Right renal pelvis (tissue), 4 donors: ENCODE data around the gene HEATR5B. TPM values are rescaled to one million over a fixed set of nuclear protein-coding genes. Genes with fewer than 3 reads are reported as not detected.

Experiments
- DNase-seq, 4 donors: peaks; one replicate each; pipeline ENCODE4 v3.0.0-alpha.2; 2013; ENCODE audit warnings: low read depth in 4 of 4, low spot score in 3 of 4, missing footprints in 1 of 4
- polyA plus RNA-seq, 4 donors: library from polyadenylated mRNA; unstranded; fragments of 120-200 nt; gene quantifications; one replicate each; pipeline ENCODE4 v1.2.1, GENCODE V29; 2013; ENCODE audit not compliant: insufficient read length in 4 of 4

The HEATR5B gene
- 10 to 100 TPM; 20.3 to 23.8 (median 22.8) TPM for polyA plus RNA-seq

- DNase-seq, result peak; percentile 94 to 97 (median 96)
Measured at GRCh38 chr2:37083873-37084794, at the start of gene HEATR5B, which contains the start of gene GPATCH11. TSS of gene HEATR5B (minus strand) at chr2:37084372. CDS start at chr2:37083414, 958 bp downstream. TSS of gene GPATCH11 (plus strand) at chr2:37084518. CDS start at chr2:37088382, 3,864 bp downstream.

DNA sequence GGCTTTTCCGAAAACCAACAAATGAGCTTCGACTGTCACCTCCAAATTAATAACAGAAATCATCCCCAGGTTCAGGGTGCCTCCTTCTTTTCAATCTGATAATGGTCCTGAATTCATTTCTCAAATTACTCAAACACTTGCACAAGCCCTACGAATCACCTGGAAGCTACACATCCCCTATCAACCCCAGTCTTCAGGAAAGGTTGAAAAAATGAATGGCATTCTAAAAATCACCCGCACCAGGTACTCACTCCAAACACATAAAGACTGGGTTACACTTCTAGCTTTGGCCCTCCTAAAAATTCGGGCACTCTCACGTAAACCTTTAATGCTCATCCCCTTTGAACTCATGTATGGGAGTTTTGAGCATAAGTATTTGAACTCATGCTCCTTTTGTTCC is 48.7 kb upstream of the HEATR5B start:
- no peak for DNase-seq

DNA sequence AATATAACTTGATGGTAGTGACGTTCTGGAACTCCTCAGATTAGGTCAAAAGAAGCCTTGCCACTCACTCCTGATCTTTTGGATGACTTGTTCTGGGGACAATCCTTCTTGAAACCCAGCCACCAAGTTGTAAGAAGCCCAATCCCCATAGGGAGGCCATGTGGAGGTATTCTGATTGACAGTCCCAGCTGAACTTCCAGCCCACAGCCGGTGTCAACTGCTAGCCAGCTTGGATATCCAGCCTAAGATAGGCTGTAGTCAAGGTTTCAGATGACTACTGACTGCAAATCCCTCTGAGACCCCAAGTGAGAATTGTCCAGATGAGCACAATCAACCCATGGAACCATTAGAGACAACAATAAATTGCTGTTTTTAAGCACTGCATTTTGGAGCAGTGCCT is 41.2 kb upstream of the HEATR5B start:
- DNase-seq, result no peak

- no peak for DNase-seq
Measured at GRCh38 chr2:37119157-37119556, 35.0 kb upstream of the HEATR5B start.

DNA sequence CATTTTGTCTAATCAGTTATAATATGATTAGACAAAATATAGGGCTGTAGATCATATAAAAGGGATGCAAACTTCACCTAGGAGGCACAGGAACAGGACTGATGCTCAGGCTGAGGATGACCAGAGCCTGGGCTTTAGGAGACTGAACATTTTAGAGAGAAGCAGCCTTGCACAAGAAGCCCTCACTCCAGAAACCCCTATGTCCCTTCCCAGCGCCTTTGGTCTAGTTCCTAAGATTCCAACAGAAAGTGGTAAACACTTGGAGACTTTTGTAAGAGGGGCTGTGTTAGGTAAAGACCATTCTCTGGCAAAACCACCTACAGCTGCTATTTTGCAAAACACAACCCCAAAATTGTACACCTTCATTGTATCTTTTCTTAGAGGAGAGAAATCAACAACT is 33.4 kb upstream of the HEATR5B start:
- DNase-seq, result no peak

GRCh38 chr2:37111958-37112357 is 27.8 kb upstream of the HEATR5B start:
- no peak for DNase-seq

DNA sequence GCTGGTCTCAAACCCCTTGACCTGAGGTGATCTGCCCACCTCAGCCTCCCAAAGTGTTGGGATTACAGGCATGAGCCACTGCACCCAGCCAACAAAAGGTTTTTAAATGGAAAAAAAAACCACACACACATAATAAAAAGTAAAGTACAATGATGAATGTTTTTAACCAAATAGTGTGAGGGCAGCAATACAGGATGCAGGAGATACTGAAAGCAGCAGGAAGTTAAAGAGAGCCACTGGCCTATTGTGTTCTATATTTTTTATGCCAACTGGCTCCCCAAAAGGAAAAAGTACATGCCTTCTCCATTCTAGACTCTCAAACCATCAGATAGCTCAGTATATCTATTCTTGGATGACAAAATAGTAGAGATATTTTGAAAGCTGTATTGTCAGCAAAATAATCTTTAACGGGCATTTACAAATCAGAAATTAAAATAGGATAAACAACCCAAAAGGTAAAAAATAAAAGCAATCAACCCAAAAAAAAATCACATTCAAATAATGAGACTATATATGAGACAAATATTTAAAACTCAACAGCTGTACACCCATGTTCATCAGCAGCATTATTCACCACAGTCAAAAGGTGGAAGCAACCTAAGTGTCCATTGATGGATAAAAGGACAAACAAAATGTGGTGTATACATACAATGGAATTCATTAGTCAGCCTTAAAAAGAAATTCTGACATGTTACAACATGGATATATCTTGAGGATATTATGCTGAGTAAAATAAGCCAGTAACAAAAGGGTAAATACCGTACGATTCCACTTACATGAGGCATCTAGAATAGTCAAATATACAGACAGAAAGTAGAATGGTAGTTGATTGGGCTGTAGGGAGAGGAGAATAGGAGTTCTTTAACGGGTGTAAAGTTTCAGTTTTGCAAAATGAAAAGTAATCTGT is 26.4 kb upstream of the HEATR5B start:
- DNase-seq, result no peak

DNA sequence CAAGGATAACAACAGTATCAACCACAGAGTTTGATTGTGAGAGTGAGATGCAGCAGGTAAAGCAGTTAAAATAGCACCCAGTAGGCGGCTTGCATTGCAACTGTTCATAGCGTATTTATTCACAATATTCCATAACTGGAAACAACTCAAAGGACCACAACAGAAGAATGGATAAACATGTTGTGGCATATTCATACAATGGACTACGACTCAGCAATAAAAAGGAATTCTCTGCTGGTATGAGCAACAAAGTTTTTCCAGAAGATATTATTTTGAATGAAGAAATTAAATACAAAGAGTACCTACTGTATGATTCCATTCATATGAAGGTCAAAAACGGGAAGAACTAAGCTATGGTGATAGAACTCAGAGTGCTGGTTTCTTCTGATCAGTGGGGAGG is 25.4 kb upstream of the HEATR5B start:
- DNase-seq, result no peak

DNA sequence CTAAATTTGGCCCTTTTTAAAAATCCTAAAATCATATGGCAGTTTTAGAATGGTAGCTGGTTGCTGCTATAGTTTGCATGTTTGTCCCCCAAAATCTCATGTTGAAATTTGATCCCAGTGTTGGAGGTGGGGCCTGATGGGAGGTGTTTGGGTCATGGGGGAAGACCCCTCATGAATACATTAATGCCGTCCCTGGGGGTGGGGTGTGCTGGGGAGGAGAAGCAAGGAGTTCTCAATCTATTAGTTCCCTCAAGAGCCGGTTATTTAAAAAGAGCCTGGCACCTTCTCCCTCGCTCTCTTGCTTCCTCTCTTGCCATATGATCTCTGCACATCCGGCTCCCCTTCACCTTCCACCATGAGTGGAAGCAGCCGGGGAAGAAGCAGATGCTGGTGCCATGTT is 21.0 kb upstream of the HEATR5B start:
- no peak for DNase-seq

DNA sequence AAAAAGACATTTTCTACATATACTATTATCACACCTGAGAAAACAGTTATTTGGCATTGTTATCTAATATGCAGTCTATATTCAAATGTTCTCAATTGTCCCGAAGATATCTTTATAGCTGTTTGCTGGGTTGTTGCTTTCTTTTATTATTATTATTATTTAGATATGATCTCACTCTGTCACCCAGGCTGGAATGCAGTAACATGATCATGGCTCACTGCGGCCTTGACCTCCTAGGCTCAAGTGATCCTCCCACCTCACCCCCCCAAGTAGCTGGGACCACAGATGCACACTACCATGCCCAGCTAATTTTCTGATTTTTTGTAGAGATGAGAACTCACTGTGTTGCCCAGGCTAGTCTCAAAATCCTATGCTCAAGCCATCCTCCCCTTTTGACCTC is 20.0 kb upstream of the HEATR5B start:
- no peak for DNase-seq

DNA sequence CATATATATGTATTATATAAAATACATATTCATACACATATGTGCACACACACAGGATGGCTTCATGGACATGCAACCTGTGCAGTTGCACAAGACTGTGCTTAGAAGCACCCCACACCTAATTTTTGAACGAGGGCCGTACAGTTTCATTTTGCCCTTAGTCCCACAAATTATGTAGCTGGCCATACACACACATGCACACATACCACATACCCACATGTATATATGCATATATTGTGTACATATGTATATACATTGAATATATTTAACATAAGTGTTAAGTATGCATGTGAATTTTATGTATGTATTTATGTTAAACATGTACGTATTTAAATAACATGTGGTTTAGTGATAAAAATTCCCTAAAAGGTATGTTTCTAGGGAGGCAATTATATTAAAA is 18.4 kb upstream of the HEATR5B start:
- no peak for DNase-seq

GRCh38 chr2:37100054-37100453 is 15.9 kb upstream of the HEATR5B start:
- no peak for DNase-seq

- DNase-seq, result no peak
Measured at GRCh38 chr2:37098416-37099118, 14.4 kb upstream of the HEATR5B start.

DNA sequence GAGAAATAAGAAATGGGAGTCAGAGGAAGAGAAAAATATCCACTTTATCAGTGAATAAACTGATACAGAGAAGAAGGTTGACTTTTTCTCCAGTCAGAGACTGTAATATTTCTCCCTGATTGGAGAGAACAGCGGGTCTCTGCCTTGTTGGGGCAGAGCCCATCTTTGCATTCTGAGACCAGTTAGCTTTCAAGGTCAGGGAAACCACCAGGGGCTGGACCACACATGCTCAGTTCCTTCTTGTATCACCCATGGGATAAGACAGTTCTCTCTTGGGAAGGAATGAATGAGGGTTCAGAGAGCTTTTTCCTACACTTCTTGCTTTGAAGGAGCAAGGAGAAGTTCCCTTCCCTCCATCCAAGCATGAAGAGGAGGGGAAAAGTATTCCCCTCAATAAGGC is 12.4 kb upstream of the HEATR5B start:
- no peak for DNase-seq

GRCh38 chr2:37091873-37092272 is 7.7 kb upstream of the HEATR5B start:
- no peak for DNase-seq

DNA sequence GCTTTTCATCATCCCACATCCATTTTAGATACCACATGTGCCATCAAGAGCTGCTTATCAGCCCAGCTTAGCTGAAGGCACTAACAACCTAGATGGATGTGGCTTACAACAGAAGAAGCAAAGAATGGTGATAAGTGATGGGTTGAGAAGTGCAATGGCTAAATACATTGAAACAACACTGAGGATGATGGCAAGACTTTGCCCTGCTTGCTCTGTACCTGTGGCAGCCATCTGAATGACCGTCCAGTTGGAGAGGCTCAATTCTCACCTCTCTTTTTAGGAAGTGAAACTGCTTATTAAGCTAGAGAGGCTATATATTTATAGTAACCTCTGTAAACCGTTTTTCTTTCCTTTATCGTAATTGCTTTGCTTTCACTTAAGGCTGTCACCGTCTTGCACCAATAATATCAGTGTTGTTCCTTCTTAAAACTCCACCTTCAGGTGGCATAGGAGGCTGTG is 5.9 kb upstream of the HEATR5B start:
- DNase-seq, result no peak

DNA sequence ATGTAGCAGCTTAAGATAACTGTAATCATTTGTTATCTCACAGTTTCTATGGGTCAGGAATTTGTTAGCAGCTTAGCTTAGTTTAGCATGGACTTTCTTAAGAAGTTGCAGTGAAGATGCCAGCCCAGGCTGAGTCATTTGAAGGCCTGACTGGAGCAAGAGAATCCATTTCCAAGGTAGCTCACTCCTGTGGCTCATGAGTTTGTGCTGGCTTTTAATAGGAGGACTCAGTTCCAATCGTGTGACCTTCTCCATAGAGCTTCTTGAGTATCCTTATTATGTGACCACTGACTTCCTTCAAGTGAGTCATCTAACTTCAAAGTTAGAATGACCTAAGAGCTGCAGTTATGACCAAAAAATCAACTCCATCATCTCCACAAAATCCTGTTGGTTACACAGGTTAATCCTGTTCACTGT is 1.6 kb upstream of the HEATR5B start:
- no peak for DNase-seq

DNA sequence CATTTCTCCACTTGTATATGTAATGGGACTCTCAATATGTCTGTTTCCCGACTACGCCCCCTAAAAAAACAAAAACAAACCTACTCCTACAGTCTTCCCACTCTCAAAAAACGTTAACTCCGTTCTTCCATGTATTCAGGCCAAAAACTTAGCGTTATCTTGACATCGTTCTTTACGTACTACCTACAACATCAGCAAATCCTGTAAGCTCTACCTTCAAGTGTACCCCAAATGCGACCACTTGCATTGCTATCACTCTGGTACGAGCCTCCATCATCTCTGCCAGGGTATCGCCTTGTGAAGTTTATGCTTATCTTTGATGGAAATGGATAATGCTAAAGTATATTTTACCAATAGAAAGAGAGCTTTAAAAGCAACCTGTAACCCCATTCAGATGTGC is 625 bp upstream of the HEATR5B start:
- no peak for DNase-seq

DNA sequence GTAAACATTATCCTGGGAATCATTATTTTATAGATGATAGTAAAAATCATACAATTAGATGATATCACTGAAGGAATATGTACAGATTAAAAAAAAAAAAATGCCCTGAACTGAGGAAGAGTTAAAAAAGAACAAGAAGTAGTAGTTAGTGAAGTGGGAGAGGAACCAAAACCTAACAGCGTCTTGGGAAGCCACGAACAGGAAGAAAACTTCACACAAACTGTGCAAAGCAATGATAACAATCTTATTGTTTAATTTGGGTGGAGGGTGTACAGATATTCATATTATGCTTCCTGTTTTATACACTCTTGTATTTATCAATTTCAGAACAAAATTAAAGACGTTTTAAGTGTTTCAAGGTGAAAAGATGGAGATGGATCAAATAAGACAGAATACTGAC is 3.5 kb downstream of the HEATR5B start:
- DNase-seq, result no peak

DNA sequence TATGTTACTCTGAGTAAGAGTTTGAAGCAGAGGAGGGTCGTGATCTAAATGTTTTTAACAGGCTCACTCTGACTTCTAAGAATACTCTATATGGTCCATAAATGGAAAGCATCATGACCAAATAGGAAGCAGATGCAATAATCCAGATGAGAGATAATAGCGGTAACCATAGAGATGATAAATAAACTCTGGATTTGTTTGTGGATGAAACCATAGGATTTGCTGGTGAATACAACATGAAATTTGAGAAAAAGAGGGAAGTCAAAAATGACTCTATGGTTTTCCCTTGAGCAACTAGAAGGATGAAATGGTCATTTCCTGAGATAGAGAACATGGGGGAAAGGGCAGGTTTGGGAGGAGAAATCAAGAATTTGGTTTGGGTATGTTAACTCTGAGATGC is 3.9 kb downstream of the HEATR5B start:
- DNase-seq, result no peak

DNA sequence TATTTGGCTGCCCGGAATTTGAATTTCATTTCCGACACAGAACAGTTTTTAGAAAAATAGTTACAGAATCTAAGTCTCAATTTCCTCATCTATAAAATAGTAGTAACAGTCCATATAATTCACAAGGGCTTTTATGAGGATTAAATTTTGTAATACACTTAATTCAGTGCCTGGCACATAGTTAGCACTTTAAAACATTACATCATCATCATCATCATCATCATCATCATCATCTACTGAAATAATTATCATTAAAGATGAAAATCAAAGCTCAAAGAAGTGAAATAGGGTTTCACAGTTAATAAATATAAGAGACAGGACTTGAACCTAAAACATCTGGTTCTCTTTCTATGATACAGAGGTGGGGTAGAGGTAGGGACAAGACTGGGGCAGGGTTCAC is 13.2 kb downstream of the HEATR5B start:
- no peak for DNase-seq
